GM20431 (cell line): ENCODE data around the gene MAOA.

ENCODE experiments used
- in situ Hi-C: fragments of 300-500 bp; cut with MseI, MboI; formaldehyde crosslinking; loops from one replicate; pipeline ENCODE4 v1.15.0; 2020; ENCODE audit warnings: low sequenced_read_pairs; ENCODE audit not compliant: unreplicated experiment

MAOA gene

DNA sequence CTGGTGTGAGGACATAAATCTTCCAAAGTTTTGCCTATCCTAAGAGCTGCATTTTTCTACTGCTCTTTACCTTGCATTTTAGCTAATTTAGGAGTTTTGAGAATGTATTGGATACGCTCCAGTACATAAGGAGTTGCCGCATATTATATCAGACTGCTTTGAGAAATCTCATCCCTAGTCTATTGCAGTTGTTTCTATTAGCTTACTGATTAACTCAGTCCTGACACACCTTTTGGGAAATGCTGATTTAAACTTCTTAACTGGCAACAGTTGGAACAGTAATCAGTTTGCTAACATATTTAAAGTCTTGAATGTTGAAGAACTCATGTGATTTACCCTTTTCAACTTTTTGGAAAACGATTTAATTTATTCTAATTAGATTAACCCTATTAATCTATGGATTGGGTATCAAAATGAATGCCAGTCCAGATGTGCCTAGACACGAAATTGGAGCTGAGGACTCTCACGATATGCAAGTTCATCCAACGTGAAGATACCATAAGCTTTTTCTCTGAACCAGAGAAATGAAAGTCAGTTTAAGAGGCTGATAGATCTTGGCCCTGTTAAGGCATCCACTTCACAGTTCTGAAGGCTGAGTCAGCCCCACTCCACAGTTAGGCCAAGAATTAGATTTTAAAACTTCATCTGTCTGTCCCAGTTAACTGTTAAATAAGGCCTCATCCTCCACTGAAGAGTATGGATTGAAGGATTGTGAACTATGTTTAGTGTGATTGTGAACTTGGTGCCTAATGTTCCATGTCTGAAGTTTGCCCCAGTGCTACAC lies 90.0 kb downstream of the MAOA start:
- in situ Hi-C loops = no loop called here

DNA sequence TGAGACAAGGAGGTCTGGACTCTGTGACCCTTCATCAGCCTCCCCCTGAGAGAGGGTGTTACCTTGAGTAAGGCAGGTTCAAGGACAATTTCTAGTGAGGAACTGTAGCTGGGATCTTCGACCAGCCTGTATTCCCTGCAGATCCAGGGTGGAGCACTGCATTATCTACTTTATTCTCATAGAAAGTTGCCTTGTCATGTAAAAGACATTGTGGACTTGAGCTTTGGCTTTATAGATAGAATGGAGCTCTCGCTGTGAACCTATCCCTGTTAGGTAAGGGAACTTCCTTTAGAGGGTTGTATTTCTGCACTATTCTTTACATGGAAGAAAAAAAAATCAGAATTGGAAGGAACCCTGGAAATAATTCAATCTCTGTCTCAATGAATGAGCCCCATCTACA lies 91.4 kb downstream of the MAOA start:
- in situ Hi-C loops = no loop called here

DNA sequence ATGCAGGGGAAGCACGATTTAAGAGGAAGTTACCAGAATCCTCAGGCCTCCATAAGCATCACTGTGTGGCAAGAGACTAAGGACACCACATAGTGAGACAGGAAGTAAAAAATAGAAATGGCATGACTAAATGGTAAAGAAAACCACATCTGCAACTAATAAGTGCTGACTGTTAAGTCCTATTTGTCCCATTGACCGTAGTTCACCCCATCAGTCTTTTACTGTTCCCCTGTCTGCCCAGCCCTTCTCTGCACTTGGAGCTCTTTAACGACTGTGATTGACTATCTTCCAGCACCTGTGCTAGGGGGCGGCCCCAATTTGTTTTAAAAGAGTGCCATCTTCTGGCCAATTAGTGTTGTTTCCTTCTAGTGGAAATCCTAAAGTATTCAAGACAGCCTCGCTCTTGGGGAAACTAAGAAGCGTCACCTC lies 94.2 kb downstream of the MAOA start:
- in situ Hi-C loops = no loop called here

DNA sequence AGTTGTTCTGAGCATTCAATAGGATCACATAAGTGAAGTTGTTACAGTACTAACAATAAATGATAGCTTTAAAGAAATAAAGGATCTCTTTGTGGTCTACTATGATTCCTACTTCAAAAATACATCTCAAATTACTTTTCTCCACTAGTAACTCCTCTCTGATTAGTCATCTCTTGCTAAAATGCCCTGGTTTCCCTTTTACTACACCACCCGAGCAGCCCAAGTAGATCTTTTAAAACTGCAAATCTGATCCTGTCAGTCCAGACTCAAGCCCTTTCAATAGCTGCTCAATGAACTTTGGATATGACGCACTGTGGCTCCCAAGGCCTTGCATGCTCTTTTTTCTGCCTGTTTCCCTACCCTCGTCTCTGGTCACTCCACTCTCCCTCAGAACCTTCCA lies 97.5 kb downstream of the MAOA start:
- in situ Hi-C loops = no loop called here

DNA sequence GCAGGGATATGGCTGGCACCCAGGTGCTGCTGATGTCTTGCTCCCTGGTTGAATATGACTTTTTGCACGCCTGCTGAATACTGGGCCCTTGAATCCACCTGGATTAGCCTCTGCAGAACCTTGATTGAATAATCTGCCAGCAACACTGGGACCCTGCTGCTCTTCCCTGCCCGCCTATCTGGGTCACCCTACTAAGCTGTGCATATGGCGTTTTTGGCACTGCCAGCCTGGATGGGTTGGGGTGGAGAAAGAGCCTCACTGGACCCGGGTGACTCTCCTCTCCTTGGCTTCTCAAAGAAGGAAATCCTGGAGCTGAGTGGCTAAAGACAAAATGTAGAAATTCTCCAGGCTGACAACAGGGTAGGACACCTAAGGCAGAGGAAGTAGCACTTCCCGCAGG lies 100.0 kb downstream of the MAOA start:
- in situ Hi-C loops = no loop called here

DNA sequence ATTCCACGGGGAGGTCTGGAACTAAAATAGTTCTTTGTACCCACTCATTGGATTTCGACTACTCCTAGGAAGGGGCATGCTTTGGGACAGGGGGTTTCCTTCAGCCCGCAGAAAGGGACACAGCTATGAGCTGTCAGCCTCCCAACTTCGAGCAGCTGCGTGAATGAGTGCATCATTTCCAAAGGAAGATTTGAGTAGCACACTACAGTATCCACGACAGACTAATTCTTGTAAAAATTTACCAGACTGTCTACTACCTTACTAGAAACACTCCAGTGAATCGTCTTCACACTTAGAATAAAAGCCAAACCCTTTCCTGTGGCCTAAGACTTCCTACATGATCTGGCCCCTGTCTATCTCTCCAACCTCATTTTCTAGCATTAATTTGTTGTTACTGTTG lies 101.9 kb downstream of the MAOA start:
- in situ Hi-C loops = no loop called here

DNA sequence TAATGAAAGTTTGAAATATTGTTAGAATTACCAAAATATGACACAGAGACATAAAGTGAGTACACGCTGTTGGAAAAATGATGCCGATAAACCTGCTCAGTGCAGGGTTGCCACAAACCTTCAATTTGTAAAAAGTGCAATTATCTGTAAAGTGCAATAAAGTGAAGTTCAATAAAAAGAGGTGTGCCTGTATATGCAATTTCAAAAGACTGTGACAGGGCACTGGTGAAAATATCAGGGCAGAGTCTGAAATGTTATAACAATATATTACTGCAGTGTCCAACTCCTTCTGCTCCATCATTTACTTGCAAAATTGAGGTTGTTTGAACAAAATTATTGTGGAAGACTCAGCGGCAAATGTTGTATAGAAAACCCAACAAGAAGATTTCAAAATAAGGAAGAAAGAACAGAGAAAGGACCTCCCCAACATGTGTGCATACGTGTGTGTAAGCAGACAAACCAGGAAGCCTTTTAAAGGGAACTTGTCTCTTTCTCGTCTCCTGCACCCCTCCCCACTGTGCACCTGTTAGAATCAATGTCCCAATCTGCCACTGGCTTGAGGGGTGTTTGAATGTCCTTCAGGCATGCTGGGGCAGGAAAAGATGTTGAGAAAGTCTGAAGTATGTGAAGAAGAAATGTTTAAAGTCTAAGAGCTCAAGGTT lies 130.0 kb downstream of the MAOA start:
- in situ Hi-C loops = no loop called here
